Measurements from ENCODE around the gene SPOCK2. TPM values are rescaled to one million over a fixed set of nuclear protein-coding genes. Genes with fewer than 3 reads are reported as not detected.

Gene SPOCK2
- total RNA-seq, 1 donor from 2014 or later = 9.7 TPM

DNA sequence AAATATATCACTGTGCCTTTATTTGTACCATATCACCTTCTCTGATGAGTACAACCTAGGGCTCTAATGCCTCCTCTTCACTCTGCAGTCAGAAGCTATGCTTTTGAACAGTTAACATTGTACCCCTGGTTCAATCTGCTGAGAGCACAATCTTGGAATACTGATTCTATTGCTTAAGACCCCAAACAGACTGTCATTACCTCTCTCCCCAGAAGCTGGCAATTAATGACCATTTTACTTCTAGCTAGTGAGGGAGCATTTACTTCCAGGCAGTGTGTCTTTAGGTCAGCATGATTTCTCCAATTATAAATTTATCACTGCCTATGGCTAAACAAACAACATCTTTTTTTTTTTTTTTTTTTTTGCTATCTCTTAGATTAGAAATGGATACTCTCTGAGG, 36.0 kb upstream of the SPOCK2 start:
- Histone ChIP-seq H3K4me3 (no peak overlapping the region), H3K4me1 (peaks cover 0 to 7% of the 10 kb centered on the region in 2 donors), H3K27me3 (no peaks in the 10 kb centered on the region), H3K27ac (peak overlapping the region in 1 of 2 donors; percentile 21), H3K9me3 (no peaks in the 10 kb centered on the region), H3K36me3 (peaks cover 2 to 12% of the 10 kb centered on the region in 2 donors)
- DNase-seq (ENCODE audit: low spot score in 2 of 2) = no peak
- TF ChIP-seq, protein P1, sequence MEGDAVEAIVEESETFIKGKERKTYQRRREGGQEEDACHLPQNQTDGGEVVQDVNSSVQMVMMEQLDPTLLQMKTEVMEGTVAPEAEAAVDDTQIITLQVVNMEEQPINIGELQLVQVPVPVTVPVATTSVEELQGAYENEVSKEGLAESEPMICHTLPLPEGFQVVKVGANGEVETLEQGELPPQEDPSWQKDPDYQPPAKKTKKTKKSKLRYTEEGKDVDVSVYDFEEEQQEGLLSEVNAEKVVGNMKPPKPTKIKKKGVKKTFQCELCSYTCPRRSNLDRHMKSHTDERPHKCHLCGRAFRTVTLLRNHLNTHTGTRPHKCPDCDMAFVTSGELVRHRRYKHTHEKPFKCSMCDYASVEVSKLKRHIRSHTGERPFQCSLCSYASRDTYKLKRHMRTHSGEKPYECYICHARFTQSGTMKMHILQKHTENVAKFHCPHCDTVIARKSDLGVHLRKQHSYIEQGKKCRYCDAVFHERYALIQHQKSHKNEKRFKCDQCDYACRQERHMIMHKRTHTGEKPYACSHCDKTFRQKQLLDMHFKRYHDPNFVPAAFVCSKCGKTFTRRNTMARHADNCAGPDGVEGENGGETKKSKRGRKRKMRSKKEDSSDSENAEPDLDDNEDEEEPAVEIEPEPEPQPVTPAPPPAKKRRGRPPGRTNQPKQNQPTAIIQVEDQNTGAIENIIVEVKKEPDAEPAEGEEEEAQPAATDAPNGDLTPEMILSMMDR (IDR thresholded peaks at IDR 0.05) = no peak
- intact Hi-C loops (cut with DNase I) = no loop called here

GRCh38 chr10:72123616-72124015, 35.3 kb upstream of the SPOCK2 start:
- no peaks in the 10 kb centered on the region for H3K27me3 ChIP-seq
- intact Hi-C loops (cut with DNase I) = no loop called here
- DNase-seq (ENCODE audit: low spot score in 2 of 2) = no peak
- H3K36me3 ChIP-seq = peaks cover 2 to 12% of the 10 kb centered on the region in 2 donors
- H3K4me1 ChIP-seq = peaks cover 0 to 7% of the 10 kb centered on the region in 2 donors
- no peaks in the 10 kb centered on the region for H3K9me3 ChIP-seq
- TF ChIP-seq, protein P1 (IDR thresholded peaks at IDR 0.05) = no peak
- H3K4me3 ChIP-seq = no peak overlapping the region
- no peak overlapping the region for H3K27ac ChIP-seq

DNA sequence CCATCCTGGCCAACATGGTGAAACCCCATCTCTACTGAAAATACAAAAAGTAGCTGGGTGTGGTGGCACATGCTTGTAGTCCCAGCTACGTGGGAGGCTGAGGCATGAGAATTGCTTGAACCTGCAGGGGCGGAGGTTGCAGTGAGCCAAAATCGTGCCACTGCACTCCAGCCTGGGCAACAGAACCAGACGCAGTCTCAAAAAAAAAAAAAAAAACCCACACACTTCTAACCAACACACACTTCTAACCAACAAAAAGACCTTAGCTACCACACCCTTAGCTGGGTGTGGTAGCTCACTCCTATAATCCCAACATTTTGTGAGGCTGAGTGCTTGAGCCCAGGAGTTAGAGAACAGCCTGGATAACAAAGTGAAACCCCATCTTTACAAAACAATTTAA, 33.9 kb upstream of the SPOCK2 start:
- TF ChIP-seq, protein P1 (IDR thresholded peaks at IDR 0.05) = no peak
- intact Hi-C loops (cut with DNase I) = no loop called here

DNA sequence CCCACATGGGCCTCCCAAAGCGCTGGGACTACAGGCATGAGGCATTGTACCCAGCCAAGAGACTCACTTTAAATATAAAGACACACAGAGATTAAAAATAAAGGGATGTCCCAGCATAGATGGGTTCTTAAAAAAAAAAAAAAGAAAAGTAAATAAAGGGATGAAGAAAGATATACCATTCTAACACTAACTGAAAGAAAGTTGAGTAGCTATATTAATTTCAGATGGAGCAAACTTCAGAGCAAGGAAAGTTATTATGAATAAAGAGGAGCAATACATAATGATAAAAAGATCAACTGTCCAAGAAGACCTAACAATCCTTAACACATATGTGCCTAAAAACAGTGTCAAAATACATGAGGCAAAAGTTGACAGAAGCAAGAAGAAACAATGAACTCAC, 33.0 kb upstream of the SPOCK2 start:
- Histone ChIP-seq H3K36me3 (no peaks in the 10 kb centered on the region), H3K4me1 (peaks cover 0 to 7% of the 10 kb centered on the region in 2 donors), H3K9me3 (peaks cover 0 to 6% of the 10 kb centered on the region in 2 donors), H3K27me3 (no peaks in the 10 kb centered on the region), H3K27ac (no peak overlapping the region), H3K4me3 (no peak overlapping the region)
- TF ChIP-seq, protein P1 (IDR thresholded peaks at IDR 0.05) = no peak
- intact Hi-C loops (cut with DNase I) = no loop called here
- DNase-seq (ENCODE audit: low spot score in 2 of 2) = no peak

More for the DNA sequence above, 33.9 kb upstream of the SPOCK2 start:
- no peaks in the 10 kb centered on the region for H3K9me3 ChIP-seq
- no peaks in the 10 kb centered on the region for H3K27me3 ChIP-seq
- no peak overlapping the region for H3K4me3 ChIP-seq
- no peak for DNase-seq (ENCODE audit: low spot score in 2 of 2)
- no peak overlapping the region for H3K27ac ChIP-seq
- peaks cover 0 to 7% of the 10 kb centered on the region in 2 donors for H3K4me1 ChIP-seq
- peaks cover 0 to 4% of the 10 kb centered on the region in 2 donors for H3K36me3 ChIP-seq

DNA sequence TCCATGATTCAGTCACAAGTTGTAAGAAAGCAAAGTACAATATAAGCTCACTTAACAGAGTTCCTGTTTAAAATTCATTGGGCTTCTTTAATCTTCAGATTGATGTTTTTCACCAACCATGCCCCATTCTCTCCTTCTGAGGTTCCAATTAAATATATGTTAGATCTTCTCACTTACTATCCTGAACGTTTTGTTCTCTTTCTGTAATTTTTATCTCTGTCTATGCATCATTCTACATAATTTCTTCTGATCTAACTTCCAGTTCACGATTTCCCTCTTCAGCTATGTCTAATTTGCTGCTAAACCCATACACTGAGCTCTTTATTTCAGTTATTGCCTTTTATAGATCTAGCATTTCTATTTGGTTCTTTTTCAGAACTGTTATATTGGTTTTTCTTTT, 28.0 kb upstream of the SPOCK2 start:
- no peak overlapping the region for H3K4me3 ChIP-seq
- H3K27me3 ChIP-seq = no peaks in the 10 kb centered on the region
- no peaks in the 10 kb centered on the region for H3K36me3 ChIP-seq
- intact Hi-C loops (cut with DNase I) = no loop called here
- peaks cover 0 to 7% of the 10 kb centered on the region in 2 donors for H3K9me3 ChIP-seq
- TF ChIP-seq, protein P1 (IDR thresholded peaks at IDR 0.05) = no peak
- peaks cover 0 to 4% of the 10 kb centered on the region in 2 donors for H3K4me1 ChIP-seq
- no peak overlapping the region for H3K27ac ChIP-seq
- no peak for DNase-seq (ENCODE audit: low spot score in 2 of 2)

Data from ascending aorta (tissue), 2 donors.